B cell (primary cell): ENCODE results near the gene CACNA2D4. TPM values are rescaled to one million over a fixed set of nuclear protein-coding genes. Genes with fewer than 3 reads are reported as not detected.

Experiments
- ATAC-seq: fragments of 200-7000 bp; cut with Tn5 transposase; one replicate; pipeline ENCODE4 v1.10.0; 2021; ENCODE audit warnings: low read depth, mild to moderate bottlenecking, moderate number of reproducible peaks, moderate library complexity
- CTCF ChIA-PET: fragments of 350-600 bp; sonication (Branson Sonifier 250); formaldehyde crosslinking; loops from one replicate; lab custom pipeline; 2021; ENCODE audit warnings: antibody characterized with exemption, inconsistent platforms; lab: Charles Lee
- POLR2A ChIA-PET: fragments of 350-600 bp; sonication (Branson Sonifier 250); formaldehyde crosslinking; loops from one replicate; lab custom pipeline; 2021; ENCODE audit warnings: antibody characterized with exemption; lab: Charles Lee
- DNase-seq: peaks from one replicate; pipeline ENCODE4 v3.0.0; 2013
- H2AFZ ChIP-seq: 2 replicates; pipeline ENCODE4 v1.6.1; 2012; ENCODE audit warnings: mild to moderate bottlenecking, low read depth, low read length; ENCODE audit not compliant: insufficient read depth, poor library complexity, severe bottlenecking
- H3K27ac ChIP-seq, 2 donors: 1 replicate in 1 of 2; 2 replicates in 1 of 2; pipeline ENCODE4 v1.5.1; 2012 to 2013; ENCODE audit warnings: low read length in 2 of 2, mild to moderate bottlenecking in 2 of 2, moderate library complexity in 1 of 2
- H3K27me3 ChIP-seq, 4 experiments: fragments of 200-600 bp in 1 of 4; sonication (generic) in 1 of 4; replicated peaks in 1 of 4; 1 replicate in 2 of 4; 2 replicates in 2 of 4; pipeline versions ENCODE4 v1.6.1 to v1.7.0; 2013 to 2016; ENCODE audit warnings: low read length in 3 of 4, mild to moderate bottlenecking in 2 of 4, mixed read lengths in 1 of 4, moderate library complexity in 1 of 4; ENCODE audit not compliant: insufficient read depth in 4 of 4, control insufficient read depth in 3 of 4; ENCODE audit errors: control extremely low read depth in 1 of 4
- H3K36me3 ChIP-seq, 2 experiments: replicated peaks in 1 of 2; 1 replicate in 1 of 2; 2 replicates in 1 of 2; pipeline versions ENCODE4 v1.6.1 to v1.7.1; 2013; ENCODE audit warnings: low read length in 1 of 2; ENCODE audit not compliant: insufficient read depth in 2 of 2, control insufficient read depth in 1 of 2; ENCODE audit errors: control extremely low read depth in 1 of 2, extremely low read depth in 1 of 2
- H3K4me1 ChIP-seq, 2 donors: fragments of 200-600 bp in 1 of 2; sonication (generic) in 1 of 2; 1 replicate in 1 of 2; 2 replicates in 1 of 2; pipeline versions ENCODE4 v1.5.1 to v1.6.1; 2013 to 2017; ENCODE audit warnings: low read length in 2 of 2; ENCODE audit not compliant: control insufficient read depth in 2 of 2, insufficient read depth in 2 of 2
- H3K4me2 ChIP-seq: replicated peaks from 2 replicates; pipeline ENCODE3; 2012; ENCODE audit warnings: mild to moderate bottlenecking, low read depth, low read length; ENCODE audit not compliant: poor library complexity, severe bottlenecking
- H3K4me3 ChIP-seq, 5 experiments: fragments of 200-600 bp in 1 of 5; sonication (generic) in 1 of 5; 1 replicate in 3 of 5; 2 replicates in 2 of 5; pipeline versions ENCODE4 v1.5.1 to v1.7.0; 2011 to 2016; ENCODE audit warnings: low read length in 4 of 5, mild to moderate bottlenecking in 4 of 5, low read depth in 2 of 5, control low read depth in 1 of 5, moderate library complexity in 1 of 5; ENCODE audit not compliant: insufficient read depth in 1 of 5; ENCODE audit errors: control extremely low read depth in 1 of 5, extremely low read depth in 1 of 5
- H3K79me2 ChIP-seq: fragments of 200-600 bp; sonication (generic); one replicate; pipeline ENCODE4 v1.6.0; 2016; ENCODE audit warnings: low read length; ENCODE audit not compliant: control insufficient read depth, insufficient read depth
- H3K9ac ChIP-seq: fragments of 200-600 bp; sonication (generic); 2 replicates; pipeline ENCODE4 v1.6.1; 2017; ENCODE audit warnings: mild to moderate bottlenecking, low read length, moderate library complexity
- H3K9me3 ChIP-seq, 3 donors: one replicate each; pipeline versions ENCODE4 v1.6.1 to v1.7.1; 2013; ENCODE audit warnings: low read length in 2 of 3; ENCODE audit not compliant: control insufficient read depth in 2 of 3, insufficient read depth in 1 of 3; ENCODE audit errors: control extremely low read depth in 1 of 3
- H4K20me1 ChIP-seq: 2 replicates; pipeline ENCODE4 v1.6.0; 2012; ENCODE audit warnings: mild to moderate bottlenecking, low read length; ENCODE audit not compliant: insufficient read depth, control insufficient read depth, poor library complexity, severe bottlenecking
- H3K27ac Mint-ChIP-seq: one replicate; pipeline ENCODE4 v1.8.0; 2021; ENCODE audit warnings: mixed read lengths
- H3K27me3 Mint-ChIP-seq: one replicate; pipeline ENCODE4 v1.8.0; 2021; ENCODE audit warnings: mixed read lengths
- H3K4me1 Mint-ChIP-seq: one replicate; pipeline ENCODE4 v1.8.0; 2021; ENCODE audit warnings: mixed read lengths
- H3K4me3 Mint-ChIP-seq: one replicate; pipeline ENCODE4 v1.8.0; 2021; ENCODE audit warnings: mixed read lengths
- H3K9me3 Mint-ChIP-seq: one replicate; pipeline ENCODE4 v1.8.0; 2022; ENCODE audit warnings: mixed read lengths; ENCODE audit not compliant: insufficient read depth
- EZH2 ChIP-seq: IDR thresholded peaks from 2 replicates; pipeline ENCODE4 v1.6.1; 2012; ENCODE audit warnings: borderline replicate concordance, low read depth, mild to moderate bottlenecking, moderate library complexity, low read length; ENCODE audit not compliant: insufficient read depth, poor library complexity, severe bottlenecking
- WGBS: methylation state at CpG from one replicate; pipeline ENCODE4 v1.1.5; 2013; ENCODE audit warnings: missing lambda C conversion rate; ENCODE audit not compliant: insufficient coverage; 5-methylcytosine and 5-hydroxymethylcytosine counted together
- intact Hi-C: fragments of 100-400 bp; cut with micrococcal nuclease; formaldehyde crosslinking; loops from one replicate; pipeline ENCODE4 v1.10.0; 2022
- polyA plus RNA-seq: library from polyadenylated mRNA; depleted of rRNA; stranded (reverse); fragments of >200 nt; gene quantifications from 2 replicates; pipeline ENCODE4 v1.2.3, GENCODE V29; 2012
- total RNA-seq, 2 donors: library from RNA; stranded (reverse); fragments of 120-200 nt in 1 of 2; gene quantifications; 1 replicate in 1 of 2; 2 replicates in 1 of 2; pipeline versions ENCODE4 v1.2.3 to v1.2.4, GENCODE V29; 2013 to 2022
- TF ChIP-seq, protein P1 (sequence below): fragments of 200-600 bp; IDR thresholded peaks from one replicate; pipeline ENCODE4 v1.8.0; 2022; ENCODE audit warnings: antibody characterized with exemption, mild to moderate bottlenecking

CACNA2D4 gene
- total and polyA plus RNA-seq, 2 donors (not counting 1 experiment from before 2014, with no cell fraction given), result 6.0 to 7.4 TPM

DNA sequence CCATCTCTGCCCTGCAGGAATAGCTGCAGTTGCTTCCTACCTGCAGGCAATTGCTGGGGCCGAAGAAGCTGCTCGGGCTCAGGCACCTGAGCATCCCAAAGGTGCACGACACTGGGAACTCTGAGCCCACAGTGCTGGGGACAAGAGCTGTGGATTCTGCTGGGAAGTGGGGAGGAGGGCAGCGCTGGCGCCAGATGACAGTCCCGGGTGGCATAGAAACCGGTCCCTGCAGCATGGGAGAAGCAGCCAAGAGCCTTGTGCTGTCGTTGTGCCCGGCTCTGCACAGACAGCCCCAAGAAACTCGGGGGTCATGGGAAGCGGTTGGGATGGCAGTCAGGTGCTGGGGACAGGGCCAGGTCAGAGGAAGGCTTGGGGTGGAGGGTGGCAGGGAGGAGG is 97.6 kb downstream of the CACNA2D4 start:
- 75% methylated on average over 11 of the region's 11 CpGs for WGBS
- Mint-ChIP-seq H3K27ac (no peak overlapping the region), H3K27me3 (peaks cover 32% of the 10 kb centered on the region), H3K9me3 (no peaks in the 10 kb centered on the region), H3K4me1 (no peaks in the 10 kb centered on the region), H3K4me3 (no peak overlapping the region)
- no peak for DNase-seq
- H3K27ac ChIP-seq, result no peak overlapping the region
- no peak overlapping the region for H2AFZ ChIP-seq
- no peaks in the 10 kb centered on the region for H3K4me1 ChIP-seq
- ChIA-PET CTCF (interaction anchor here (1.3 to 1.6 kb wide), 2 partner anchors 119 to 167 kb away, joined by 3 to 5 read pairs; no protein-coding TSS in a partner anchor), POLR2A (no interaction called here)
- no peak for ATAC-seq
- H3K27me3 ChIP-seq, result peaks cover 0 to 38% (median 6%) of the 10 kb centered on the region in 4 experiments
- H3K4me3 ChIP-seq, result no peak overlapping the region
- intact Hi-C loops, result no loop called here
- H3K9ac ChIP-seq, result no peak overlapping the region
- TF ChIP-seq, protein P1, sequence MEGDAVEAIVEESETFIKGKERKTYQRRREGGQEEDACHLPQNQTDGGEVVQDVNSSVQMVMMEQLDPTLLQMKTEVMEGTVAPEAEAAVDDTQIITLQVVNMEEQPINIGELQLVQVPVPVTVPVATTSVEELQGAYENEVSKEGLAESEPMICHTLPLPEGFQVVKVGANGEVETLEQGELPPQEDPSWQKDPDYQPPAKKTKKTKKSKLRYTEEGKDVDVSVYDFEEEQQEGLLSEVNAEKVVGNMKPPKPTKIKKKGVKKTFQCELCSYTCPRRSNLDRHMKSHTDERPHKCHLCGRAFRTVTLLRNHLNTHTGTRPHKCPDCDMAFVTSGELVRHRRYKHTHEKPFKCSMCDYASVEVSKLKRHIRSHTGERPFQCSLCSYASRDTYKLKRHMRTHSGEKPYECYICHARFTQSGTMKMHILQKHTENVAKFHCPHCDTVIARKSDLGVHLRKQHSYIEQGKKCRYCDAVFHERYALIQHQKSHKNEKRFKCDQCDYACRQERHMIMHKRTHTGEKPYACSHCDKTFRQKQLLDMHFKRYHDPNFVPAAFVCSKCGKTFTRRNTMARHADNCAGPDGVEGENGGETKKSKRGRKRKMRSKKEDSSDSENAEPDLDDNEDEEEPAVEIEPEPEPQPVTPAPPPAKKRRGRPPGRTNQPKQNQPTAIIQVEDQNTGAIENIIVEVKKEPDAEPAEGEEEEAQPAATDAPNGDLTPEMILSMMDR, result no peak
- TF ChIP-seq EZH2, result no peak
- H3K9me3 ChIP-seq, result no peaks in the 10 kb centered on the region
- H4K20me1 ChIP-seq, result no peaks in the 10 kb centered on the region
- H3K79me2 ChIP-seq, result no peaks in the 10 kb centered on the region
- H3K36me3 ChIP-seq, result no peaks in the 10 kb centered on the region
- H3K4me2 ChIP-seq, result no peak overlapping the region

DNA sequence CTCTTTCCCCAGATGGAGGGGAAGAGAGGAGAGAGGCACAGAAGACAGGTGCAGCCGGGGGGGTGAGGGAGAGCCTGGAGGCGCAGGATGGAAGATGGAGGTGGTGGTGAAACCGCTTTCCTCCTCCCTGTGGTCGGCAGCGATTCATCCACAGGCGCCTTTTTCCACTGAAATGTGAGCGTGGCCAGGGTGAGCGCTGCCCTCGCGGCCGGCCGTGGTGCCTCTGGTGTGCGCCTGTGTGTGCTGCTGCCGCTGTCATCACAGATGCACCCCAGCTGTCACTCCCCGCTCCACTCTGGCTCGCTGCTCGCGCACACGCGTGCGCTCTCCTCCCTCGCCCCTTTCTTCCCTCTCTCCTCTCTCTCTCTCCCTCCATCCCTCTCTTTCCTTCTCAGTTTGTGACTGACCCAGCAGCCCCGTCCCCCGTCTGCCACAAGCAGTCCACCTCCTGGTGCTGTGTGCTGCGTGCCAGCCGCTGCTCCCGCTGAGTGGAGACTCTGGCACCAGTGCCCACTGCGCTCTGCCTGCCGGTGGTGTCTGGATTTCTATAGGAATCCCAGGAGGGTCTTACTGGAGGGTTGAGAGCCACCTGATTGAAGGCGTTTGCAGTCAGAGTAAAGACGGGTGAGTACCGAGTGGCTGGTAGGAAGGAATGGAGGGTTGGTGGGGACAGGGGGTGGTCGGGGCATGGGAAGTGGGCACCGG is 98.1 kb downstream of the CACNA2D4 start, which contains the start of gene LRTM2:
TSS of gene LRTM2 (plus strand) at position 375 of the 705 bp plus-strand sequence. CDS start 7,584 bp downstream, outside the sequence.
- Histone ChIP-seq H3K4me1 (no peaks in the 10 kb centered on the region), H3K27me3 (peaks cover 0 to 38% (median 6%) of the 10 kb centered on the region in 4 experiments), H3K4me3 (no peak within 1 kb of the TSS), H3K27ac (no peak within 1 kb of the TSS), H3K9me3 (no peaks in the 10 kb centered on the region), H4K20me1 (no peaks in the 10 kb centered on the region), H3K36me3 (no peaks in the 10 kb centered on the region), H3K4me2 (no peak within 1 kb of the TSS), H3K9ac (no peak within 1 kb of the TSS), H2AFZ (no peak within 1 kb of the TSS), H3K79me2 (no peaks in the 10 kb centered on the region)
- no peak for ATAC-seq
- Mint-ChIP-seq H3K4me1 (no peaks in the 10 kb centered on the region), H3K9me3 (no peaks in the 10 kb centered on the region), H3K4me3 (no peak within 1 kb of the TSS), H3K27ac (no peak within 1 kb of the TSS), H3K27me3 (peaks cover 36% of the 10 kb centered on the region)
- intact Hi-C loops, result no loop called here
- ChIA-PET POLR2A (no interaction called here), CTCF (interaction anchor here (0.8 kb wide), 1 partner anchor 120 kb away, joined by 3 read pairs; no protein-coding TSS in a partner anchor)
- 21% methylated on average over 32 of the region's 34 CpGs for WGBS
- no peak for TF ChIP-seq EZH2
- TF ChIP-seq, protein P1, result no peak
- no peak for DNase-seq
